ACHN (cell line): ENCODE results near the gene PRKRA.

Source experiments
- DNase-seq: peaks from one replicate; pipeline ENCODE4 v3.0.0-alpha.2; 2015
- in situ Hi-C: cut with HindIII; loops from 2 replicates; pipeline ENCODE4 v1.10.0; 2017; ENCODE audit warnings: low sequenced_read_pairs, low pct_ligation_motif_present, low pct_unique_long_range_greater_than_20kb

PRKRA gene

GRCh38 chr2:178392215-178392614 is 58.8 kb downstream of the PRKRA start:
- in situ Hi-C loops = no loop called here
- no peak for DNase-seq

- no peak for DNase-seq
These were observed 59.3 kb downstream of the PRKRA start for GRCh38 chr2:178391701-178392100.

GRCh38 chr2:178388287-178388686 is 62.7 kb downstream of the PRKRA start:
- DNase-seq = no peak
- in situ Hi-C loops = no loop called here

More at GRCh38 chr2:178391701-178392100, 59.3 kb downstream of the PRKRA start:
- in situ Hi-C loops = no loop called here

- no peak for DNase-seq
- in situ Hi-C loops = no loop called here
These were observed 63.9 kb downstream of the PRKRA start for GRCh38 chr2:178386986-178387597.

GRCh38 chr2:178385595-178386148 is 65.3 kb downstream of the PRKRA start:
- in situ Hi-C loops = no loop called here
- no peak for DNase-seq

GRCh38 chr2:178383718-178384117 is 67.3 kb downstream of the PRKRA start:
- no peak for DNase-seq
- in situ Hi-C loops = no loop called here
